ENCODE results near the gene ADCY5. TPM values are rescaled to one million over a fixed set of nuclear protein-coding genes. Genes with fewer than 3 reads are reported as not detected.

The ADCY5 gene
- total RNA-seq, 2 donors from 2014 or later, result 105 to 163 TPM

GRCh38 chr3:123486460-123486859 lies 37.6 kb upstream of the ADCY5 start:
- no peaks in the 10 kb centered on the region for H3K27me3 ChIP-seq
- TF ChIP-seq, protein P1, sequence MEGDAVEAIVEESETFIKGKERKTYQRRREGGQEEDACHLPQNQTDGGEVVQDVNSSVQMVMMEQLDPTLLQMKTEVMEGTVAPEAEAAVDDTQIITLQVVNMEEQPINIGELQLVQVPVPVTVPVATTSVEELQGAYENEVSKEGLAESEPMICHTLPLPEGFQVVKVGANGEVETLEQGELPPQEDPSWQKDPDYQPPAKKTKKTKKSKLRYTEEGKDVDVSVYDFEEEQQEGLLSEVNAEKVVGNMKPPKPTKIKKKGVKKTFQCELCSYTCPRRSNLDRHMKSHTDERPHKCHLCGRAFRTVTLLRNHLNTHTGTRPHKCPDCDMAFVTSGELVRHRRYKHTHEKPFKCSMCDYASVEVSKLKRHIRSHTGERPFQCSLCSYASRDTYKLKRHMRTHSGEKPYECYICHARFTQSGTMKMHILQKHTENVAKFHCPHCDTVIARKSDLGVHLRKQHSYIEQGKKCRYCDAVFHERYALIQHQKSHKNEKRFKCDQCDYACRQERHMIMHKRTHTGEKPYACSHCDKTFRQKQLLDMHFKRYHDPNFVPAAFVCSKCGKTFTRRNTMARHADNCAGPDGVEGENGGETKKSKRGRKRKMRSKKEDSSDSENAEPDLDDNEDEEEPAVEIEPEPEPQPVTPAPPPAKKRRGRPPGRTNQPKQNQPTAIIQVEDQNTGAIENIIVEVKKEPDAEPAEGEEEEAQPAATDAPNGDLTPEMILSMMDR (IDR thresholded peaks at IDR 0.05), result no peak
- no peaks in the 10 kb centered on the region for H3K9me3 ChIP-seq
- peaks cover 5% of the 10 kb centered on the region for H3K36me3 ChIP-seq
- H3K4me1 ChIP-seq, result peaks cover 0 to 7% of the 10 kb centered on the region in 2 donors
- H3K27ac ChIP-seq, result peak overlapping the region; percentile 58 to 71
- no peak overlapping the region for H3K4me3 ChIP-seq
- no peak for DNase-seq (ENCODE audit: low spot score)

DNA sequence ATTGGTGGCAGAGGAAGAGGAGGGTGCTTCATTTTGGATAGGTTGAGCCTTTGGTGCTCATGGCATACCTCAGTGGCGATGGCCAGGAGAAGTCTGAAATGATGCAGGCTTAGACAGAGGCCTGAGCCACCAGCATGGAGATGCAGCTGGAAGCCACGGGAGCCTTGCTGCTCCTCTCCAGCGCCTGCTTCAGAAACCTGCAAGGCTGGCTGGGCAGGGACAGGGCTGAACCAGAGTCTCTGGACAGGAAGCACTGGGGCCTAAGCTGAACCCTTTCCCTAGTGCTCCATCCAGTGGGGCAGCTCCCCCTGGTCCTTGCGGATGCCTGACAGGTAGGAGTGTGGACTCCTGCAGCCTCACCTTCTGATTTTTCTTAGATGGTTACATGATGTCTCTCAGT lies 36.7 kb upstream of the ADCY5 start:
- H3K36me3 ChIP-seq, result peaks cover 3% of the 10 kb centered on the region
- peaks cover 0 to 7% of the 10 kb centered on the region in 2 donors for H3K4me1 ChIP-seq
- H3K27ac ChIP-seq, result no peak overlapping the region
- DNase-seq (ENCODE audit: low spot score), result no peak
- no peaks in the 10 kb centered on the region for H3K27me3 ChIP-seq
- no peak overlapping the region for H3K4me3 ChIP-seq
- TF ChIP-seq, protein P1 (IDR thresholded peaks at IDR 0.05), result no peak
- no peaks in the 10 kb centered on the region for H3K9me3 ChIP-seq

- TF ChIP-seq, protein P1 (IDR thresholded peaks at IDR 0.05), result no peak
- no peaks in the 10 kb centered on the region for H3K4me1 ChIP-seq
- no peak for DNase-seq (ENCODE audit: low spot score)
Observed at GRCh38 chr3:123483146-123483545, 34.3 kb upstream of the ADCY5 start.

DNA sequence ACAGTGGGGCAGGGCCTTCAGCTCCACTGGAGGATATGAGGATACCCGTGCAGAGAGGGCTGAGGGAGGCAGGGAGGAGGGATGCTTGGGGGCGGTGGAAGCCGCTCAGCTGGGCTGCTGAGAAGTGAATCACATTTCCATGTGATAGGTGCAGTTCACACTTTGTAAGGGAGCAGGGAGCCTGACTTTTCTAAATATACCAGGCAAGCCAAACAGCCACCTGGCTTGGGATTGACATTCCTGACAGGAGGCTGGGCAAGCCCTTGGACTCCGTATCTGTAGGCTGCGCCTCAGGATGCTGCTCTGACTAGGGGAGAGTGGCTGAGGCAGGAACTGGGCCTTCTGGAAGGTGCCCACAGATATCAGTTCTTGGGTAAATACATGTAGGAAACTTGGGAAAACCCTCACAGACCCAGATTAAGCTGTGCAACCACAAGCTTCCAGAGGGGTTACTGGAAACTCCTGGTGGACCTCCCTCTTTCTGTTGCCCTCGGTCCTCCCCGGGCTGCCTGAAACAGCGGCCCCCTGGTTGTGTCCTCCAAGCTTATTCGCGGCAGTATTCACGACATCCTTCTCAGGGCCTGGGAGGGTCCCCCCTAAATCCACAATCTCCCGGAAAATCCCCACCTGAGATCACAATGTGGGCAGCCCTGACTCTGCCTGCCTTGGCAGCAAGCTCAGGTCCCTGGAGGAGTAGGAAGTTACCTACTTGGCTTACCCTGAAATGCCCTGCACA lies 33.0 kb upstream of the ADCY5 start:
- Histone ChIP-seq H3K4me1 (no peaks in the 10 kb centered on the region), H3K4me3 (no peak overlapping the region), H3K36me3 (no peaks in the 10 kb centered on the region), H3K27me3 (no peaks in the 10 kb centered on the region), H3K9me3 (no peaks in the 10 kb centered on the region), H3K27ac (no peak overlapping the region)
- TF ChIP-seq, protein P1 (IDR thresholded peaks at IDR 0.05), result no peak
- no peak for DNase-seq (ENCODE audit: low spot score)

More at GRCh38 chr3:123483146-123483545, 34.3 kb upstream of the ADCY5 start:
- Histone ChIP-seq H3K9me3 (no peaks in the 10 kb centered on the region), H3K27me3 (no peaks in the 10 kb centered on the region), H3K36me3 (no peaks in the 10 kb centered on the region), H3K27ac (no peak overlapping the region), H3K4me3 (no peak overlapping the region)

GRCh38 chr3:123481071-123481470 lies 32.2 kb upstream of the ADCY5 start:
- H3K36me3 ChIP-seq, result no peaks in the 10 kb centered on the region
- no peak overlapping the region for H3K4me3 ChIP-seq
- H3K4me1 ChIP-seq, result no peaks in the 10 kb centered on the region
- no peak overlapping the region for H3K27ac ChIP-seq
- TF ChIP-seq, protein P1 (IDR thresholded peaks at IDR 0.05), result no peak
- DNase-seq (ENCODE audit: low spot score), result no peak
- no peaks in the 10 kb centered on the region for H3K27me3 ChIP-seq
- no peaks in the 10 kb centered on the region for H3K9me3 ChIP-seq

DNA sequence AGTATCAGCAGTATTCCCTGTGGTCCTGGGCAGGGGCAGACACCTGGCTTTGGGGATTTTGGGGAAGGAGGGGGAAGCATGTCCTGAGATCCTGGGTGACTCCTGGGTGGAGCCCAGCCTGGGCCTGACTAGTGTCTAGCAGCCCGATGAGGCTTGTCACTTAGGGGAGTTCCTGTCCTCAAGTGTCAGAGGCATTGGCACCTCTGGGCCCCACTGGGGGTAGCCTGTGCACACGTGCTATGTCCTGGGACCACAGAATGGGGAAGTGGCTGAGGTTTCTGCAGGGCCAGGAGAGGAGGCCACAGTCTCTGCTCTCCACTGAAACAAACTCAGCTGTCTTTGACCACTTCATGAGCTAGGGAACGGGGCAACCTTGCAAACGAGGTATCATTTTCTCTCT lies 31.5 kb upstream of the ADCY5 start:
- Histone ChIP-seq H3K36me3 (no peaks in the 10 kb centered on the region), H3K9me3 (no peaks in the 10 kb centered on the region), H3K27me3 (no peaks in the 10 kb centered on the region), H3K4me3 (no peak overlapping the region), H3K27ac (no peak overlapping the region), H3K4me1 (no peaks in the 10 kb centered on the region)
- DNase-seq (ENCODE audit: low spot score), result no peak
- TF ChIP-seq, protein P1 (IDR thresholded peaks at IDR 0.05), result no peak

Data from right atrium auricular region (tissue), 2 donors.